Muscle of leg (tissue), 16 donors: ENCODE measurements around the gene GAGE12H. TPM values are rescaled to one million over a fixed set of nuclear protein-coding genes. Genes with fewer than 3 reads are reported as not detected.
"Not testable (repeated sequence)": the region's sequence is repeated elsewhere in the genome, so short reads cannot be mapped to it uniquely, and the experiment has no call there.

ENCODE experiments used
- DNase-seq: peaks from one replicate; pipeline ENCODE4 v3.0.0; 2013
- H3K27ac ChIP-seq: one replicate; pipeline ENCODE4 v1.5.1; 2013; ENCODE audit warnings: mild to moderate bottlenecking, low read length, control low read depth
- H3K27me3 ChIP-seq: one replicate; pipeline ENCODE4 v1.6.1; 2013; ENCODE audit warnings: low read length; ENCODE audit not compliant: control insufficient read depth, insufficient read depth
- H3K36me3 ChIP-seq: one replicate; pipeline ENCODE4 v1.6.1; 2013; ENCODE audit warnings: low read length; ENCODE audit not compliant: control insufficient read depth, insufficient read depth
- H3K4me1 ChIP-seq: one replicate; pipeline ENCODE4 v1.6.1; 2013; ENCODE audit warnings: low read length; ENCODE audit not compliant: control insufficient read depth, insufficient read depth
- H3K4me3 ChIP-seq: one replicate; pipeline ENCODE4 v1.5.1; 2013; ENCODE audit warnings: low read length, control low read depth
- H3K9me3 ChIP-seq: replicated peaks from 2 replicates; pipeline ENCODE4 v1.6.1; 2013; ENCODE audit warnings: low read depth, low read length; ENCODE audit not compliant: control insufficient read depth
- WGBS: methylation state at CpG from one replicate; pipeline ENCODE4 v1.1.5; 2013; ENCODE audit warnings: missing lambda C conversion rate; ENCODE audit not compliant: insufficient coverage; 5-methylcytosine and 5-hydroxymethylcytosine counted together
- long read RNA-seq, 11 donors: transcript quantifications; one replicate each; lab custom pipeline, GENCODE V29; 2026
- polyA plus RNA-seq, 8 donors: library from polyadenylated mRNA; unstranded; fragments of 120-200 nt; gene quantifications; one replicate each; pipeline versions ENCODE4 v1.2.1 to v1.2.3, GENCODE V29; 2013; ENCODE audit warnings: inconsistent platforms in 1 of 8, low replicate concordance in 1 of 8; ENCODE audit not compliant: insufficient read length in 8 of 8, insufficient read depth in 1 of 8
- total RNA-seq: library from RNA; stranded (reverse); fragments of 120-200 nt; gene quantifications from one replicate; pipeline ENCODE4 v1.2.4, GENCODE V29; 2013

The GAGE12H gene, protein sequence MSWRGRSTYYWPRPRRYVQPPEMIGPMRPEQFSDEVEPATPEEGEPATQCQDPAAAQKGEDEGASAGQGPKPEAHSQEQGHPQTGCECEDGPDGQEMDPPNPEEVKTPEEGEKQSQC
- total RNA-seq (not detected), polyA plus RNA-seq (not detected)
- long read RNA-seq, donor 1, result 0 reads
- long read RNA-seq, donor 2, result 0 reads
- long read RNA-seq, donor 3, result 0 reads
- long read RNA-seq, donor 4, result 0 reads
- long read RNA-seq, donor 5, result 0 reads
- long read RNA-seq, donor 6, result 0 reads
- long read RNA-seq, donor 7, result 0 reads
- long read RNA-seq, donor 8, result 0 reads
- long read RNA-seq, donor 9, result 0 reads
- long read RNA-seq, donor 10, result 0 reads
- long read RNA-seq, donor 11, result 0 reads

- H3K4me1 ChIP-seq, H3K36me3 ChIP-seq, H3K27ac ChIP-seq, H3K4me3 ChIP-seq, H3K9me3 ChIP-seq, H3K27me3 ChIP-seq, DNase-seq: not testable (repeated sequence)
- no CpG with 5 or more reads among the region's 16 CpGs for WGBS
Measured at GRCh38 chrX:49579649-49580048, at the start of gene GAGE12H. Gene GAGE12H (plus strand): TSS chrX:49579949. CDS start chrX:49581104, 1,155 bp downstream.

DNA sequence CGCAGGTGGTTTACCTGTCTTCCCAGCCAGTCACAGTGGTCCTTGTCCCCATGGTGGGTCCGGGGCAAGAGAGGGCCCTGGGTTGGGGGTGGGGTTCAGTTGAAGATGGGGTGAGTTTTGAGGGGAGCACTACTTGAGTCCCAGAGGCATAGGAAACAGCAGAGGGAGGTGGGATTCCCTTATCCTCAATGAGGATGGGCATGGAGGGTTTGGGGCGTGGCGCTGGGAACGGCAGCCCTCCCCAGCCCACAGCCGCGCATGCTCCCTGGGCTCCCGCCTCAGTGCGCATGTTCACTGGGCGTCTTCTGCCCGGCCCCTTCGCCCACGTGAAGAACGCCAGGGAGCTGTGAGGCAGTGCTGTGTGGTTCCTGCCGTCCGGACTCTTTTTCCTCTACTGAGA is 47.9 kb upstream of the GAGE12H start, which contains the start of gene GAGE12C:
Gene GAGE12C, plus strand, starts transcription at position 301 of the 400 bp plus-strand sequence. CDS start 1,155 bp downstream, outside the sequence.
- H3K27ac ChIP-seq, H3K27me3 ChIP-seq, H3K4me3 ChIP-seq, H3K4me1 ChIP-seq, H3K9me3 ChIP-seq, DNase-seq, H3K36me3 ChIP-seq: not testable (repeated sequence)
- WGBS, result no CpG with 5 or more reads among the region's 16 CpGs

DNA sequence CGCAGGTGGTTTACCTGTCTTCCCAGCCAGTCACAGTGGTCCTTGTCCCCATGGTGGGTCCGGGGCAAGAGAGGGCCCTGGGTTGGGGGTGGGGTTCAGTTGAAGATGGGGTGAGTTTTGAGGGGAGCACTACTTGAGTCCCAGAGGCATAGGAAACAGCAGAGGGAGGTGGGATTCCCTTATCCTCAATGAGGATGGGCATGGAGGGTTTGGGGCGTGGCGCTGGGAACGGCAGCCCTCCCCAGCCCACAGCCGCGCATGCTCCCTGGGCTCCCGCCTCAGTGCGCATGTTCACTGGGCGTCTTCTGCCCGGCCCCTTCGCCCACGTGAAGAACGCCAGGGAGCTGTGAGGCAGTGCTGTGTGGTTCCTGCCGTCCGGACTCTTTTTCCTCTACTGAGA is 38.3 kb upstream of the GAGE12H start, which contains the start of gene GAGE12D:
Gene GAGE12D, plus strand, starts transcription at position 301 of the 400 bp plus-strand sequence. CDS start 1,155 bp downstream, outside the sequence.
- H3K27ac ChIP-seq, DNase-seq, H3K27me3 ChIP-seq, H3K4me1 ChIP-seq, H3K4me3 ChIP-seq, H3K9me3 ChIP-seq, H3K36me3 ChIP-seq: not testable (repeated sequence)
- no CpG with 5 or more reads among the region's 16 CpGs for WGBS

DNA sequence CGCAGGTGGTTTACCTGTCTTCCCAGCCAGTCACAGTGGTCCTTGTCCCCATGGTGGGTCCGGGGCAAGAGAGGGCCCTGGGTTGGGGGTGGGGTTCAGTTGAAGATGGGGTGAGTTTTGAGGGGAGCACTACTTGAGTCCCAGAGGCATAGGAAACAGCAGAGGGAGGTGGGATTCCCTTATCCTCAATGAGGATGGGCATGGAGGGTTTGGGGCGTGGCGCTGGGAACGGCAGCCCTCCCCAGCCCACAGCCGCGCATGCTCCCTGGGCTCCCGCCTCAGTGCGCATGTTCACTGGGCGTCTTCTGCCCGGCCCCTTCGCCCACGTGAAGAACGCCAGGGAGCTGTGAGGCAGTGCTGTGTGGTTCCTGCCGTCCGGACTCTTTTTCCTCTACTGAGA is 28.8 kb upstream of the GAGE12H start, which contains the start of gene GAGE12E:
Gene GAGE12E, plus strand, starts transcription at position 301 of the 400 bp plus-strand sequence. CDS start 1,155 bp downstream, outside the sequence.
- H3K27me3 ChIP-seq, H3K4me3 ChIP-seq, H3K4me1 ChIP-seq, DNase-seq, H3K36me3 ChIP-seq, H3K27ac ChIP-seq, H3K9me3 ChIP-seq: not testable (repeated sequence)
- no CpG with 5 or more reads among the region's 16 CpGs for WGBS

DNA sequence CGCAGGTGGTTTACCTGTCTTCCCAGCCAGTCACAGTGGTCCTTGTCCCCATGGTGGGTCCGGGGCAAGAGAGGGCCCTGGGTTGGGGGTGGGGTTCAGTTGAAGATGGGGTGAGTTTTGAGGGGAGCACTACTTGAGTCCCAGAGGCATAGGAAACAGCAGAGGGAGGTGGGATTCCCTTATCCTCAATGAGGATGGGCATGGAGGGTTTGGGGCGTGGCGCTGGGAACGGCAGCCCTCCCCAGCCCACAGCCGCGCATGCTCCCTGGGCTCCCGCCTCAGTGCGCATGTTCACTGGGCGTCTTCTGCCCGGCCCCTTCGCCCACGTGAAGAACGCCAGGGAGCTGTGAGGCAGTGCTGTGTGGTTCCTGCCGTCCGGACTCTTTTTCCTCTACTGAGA is 19.2 kb upstream of the GAGE12H start, which contains the start of gene GAGE12F:
Gene GAGE12F, plus strand, starts transcription at position 301 of the 400 bp plus-strand sequence. CDS start 1,155 bp downstream, outside the sequence.
- H3K36me3 ChIP-seq, DNase-seq, H3K27me3 ChIP-seq, H3K4me1 ChIP-seq, H3K9me3 ChIP-seq, H3K4me3 ChIP-seq, H3K27ac ChIP-seq: not testable (repeated sequence)
- no CpG with 5 or more reads among the region's 16 CpGs for whole genome bisulfite sequencing

- H3K27me3 ChIP-seq, DNase-seq, H3K4me1 ChIP-seq, H3K36me3 ChIP-seq, H3K27ac ChIP-seq, H3K4me3 ChIP-seq, H3K9me3 ChIP-seq: not testable (repeated sequence)
- WGBS, result no CpG with 5 or more reads among the region's 11 CpGs
Measured at GRCh38 chrX:49568728-49569127, 11.0 kb upstream of the GAGE12H start.

- H3K4me3 ChIP-seq, H3K9me3 ChIP-seq, DNase-seq, H3K4me1 ChIP-seq, H3K27me3 ChIP-seq, H3K27ac ChIP-seq, H3K36me3 ChIP-seq: not testable (repeated sequence)
- WGBS, result no CpG with 5 or more reads among the region's 13 CpGs
Measured at GRCh38 chrX:49569152-49569551, 10.6 kb upstream of the GAGE12H start.

GRCh38 chrX:49570100-49570499 is 9.6 kb upstream of the GAGE12H start, which contains the start of gene GAGE12G:
Gene GAGE12G (plus strand): TSS chrX:49570400. CDS start chrX:49571555, 1,155 bp downstream.
- WGBS, result no CpG with 5 or more reads among the region's 16 CpGs
- not testable (repeated sequence) for H3K9me3 ChIP-seq, H3K4me1 ChIP-seq, H3K27me3 ChIP-seq, H3K4me3 ChIP-seq, H3K36me3 ChIP-seq, DNase-seq, H3K27ac ChIP-seq

DNA sequence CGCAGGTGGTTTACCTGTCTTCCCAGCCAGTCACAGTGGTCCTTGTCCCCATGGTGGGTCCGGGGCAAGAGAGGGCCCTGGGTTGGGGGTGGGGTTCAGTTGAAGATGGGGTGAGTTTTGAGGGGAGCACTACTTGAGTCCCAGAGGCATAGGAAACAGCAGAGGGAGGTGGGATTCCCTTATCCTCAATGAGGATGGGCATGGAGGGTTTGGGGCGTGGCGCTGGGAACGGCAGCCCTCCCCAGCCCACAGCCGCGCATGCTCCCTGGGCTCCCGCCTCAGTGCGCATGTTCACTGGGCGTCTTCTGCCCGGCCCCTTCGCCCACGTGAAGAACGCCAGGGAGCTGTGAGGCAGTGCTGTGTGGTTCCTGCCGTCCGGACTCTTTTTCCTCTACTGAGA is 9.4 kb downstream of the GAGE12H start, which contains the start of gene GAGE2A:
Gene GAGE2A, plus strand, starts transcription at position 301 of the 400 bp plus-strand sequence. CDS start 1,155 bp downstream, outside the sequence.
- DNase-seq, H3K36me3 ChIP-seq, H3K27me3 ChIP-seq, H3K9me3 ChIP-seq, H3K4me1 ChIP-seq, H3K27ac ChIP-seq, H3K4me3 ChIP-seq: not testable (repeated sequence)
- no CpG with 5 or more reads among the region's 16 CpGs for WGBS

GRCh38 chrX:49589769-49590478 is 10.2 kb downstream of the GAGE12H start:
- DNase-seq, H3K36me3 ChIP-seq, H3K27ac ChIP-seq, H3K4me1 ChIP-seq, H3K9me3 ChIP-seq, H3K4me3 ChIP-seq, H3K27me3 ChIP-seq: not testable (repeated sequence)
- WGBS, result 92% methylated on average over 15 of the region's 37 CpGs
